ENCODE data around the gene DNAH8. TPM values are rescaled to one million over a fixed set of nuclear protein-coding genes. Genes with fewer than 3 reads are reported as not detected.

Gene DNAH8
- total RNA-seq, 1 experiment from 2014 or later = not detected

DNA sequence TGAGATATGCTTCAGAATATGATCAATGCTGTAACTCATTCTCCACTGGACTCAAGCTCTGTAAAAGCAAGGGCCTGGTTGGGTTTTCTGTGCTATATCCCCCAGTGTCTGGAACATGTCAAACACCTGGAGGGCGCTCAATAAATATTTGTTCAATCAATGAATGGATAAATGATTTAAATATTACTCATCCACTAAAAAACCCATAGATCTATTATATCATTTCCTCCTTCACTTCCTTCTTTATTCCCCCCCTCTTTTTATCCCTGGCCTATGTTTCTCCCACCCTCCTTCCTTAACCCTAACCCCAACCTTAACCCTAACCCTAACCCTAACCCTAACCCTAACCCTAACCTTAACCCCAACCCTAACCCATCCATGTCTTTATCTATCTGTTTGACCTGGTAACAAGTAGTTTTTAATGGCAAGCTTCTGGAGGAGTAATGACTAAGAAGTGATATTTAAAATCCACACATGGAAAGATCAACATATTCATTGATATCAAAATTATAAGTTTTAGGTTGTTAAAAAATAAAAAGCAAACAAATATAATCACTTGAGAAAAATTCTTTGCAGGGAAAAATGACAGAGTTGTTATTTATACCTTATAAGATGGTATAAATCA, 229.7 kb downstream of the DNAH8 start:
- H3K4me3 ChIP-seq (ENCODE audit: low read depth in 2 of 2, low read length in 2 of 2) = no peak overlapping the region
- no TSS peak for BruUV-seq (replicated peaks)
- DNase-seq (ENCODE audit: low read depth, low spot score) = no peak
- intact Hi-C loops (cut with micrococcal nuclease; ENCODE audit: unreplicated experiment) (no loop called here), in situ Hi-C loops (cut with HindIII; ENCODE audit: low pct_unique_long_range_greater_than_20kb, low sequenced_read_pairs) (no loop called here)
- no peak for ATAC-seq
- no peaks in the 10 kb centered on the region for H3K36me3 ChIP-seq (ENCODE audit: control insufficient read depth, insufficient read depth, low read length)
- no peaks in the 10 kb centered on the region for H3K9me3 ChIP-seq (ENCODE audit: control insufficient read depth, insufficient read depth, low read depth, low read length)
- no peak overlapping the region for H3K27ac ChIP-seq (ENCODE audit: low read length)
- TF ChIP-seq TCF7L2 (IDR thresholded peaks at IDR 0.05; ENCODE audit: low read depth, low read length) (no peak), POLR2AphosphoS5 (IDR thresholded peaks at IDR 0.05; ENCODE audit: low read depth, low read length) (no peak), SIN3A (IDR thresholded peaks at IDR 0.05; ENCODE audit: borderline replicate concordance, insufficient read depth, low read depth, low read length) (no peak)
- TF ChIP-seq, protein P1, sequence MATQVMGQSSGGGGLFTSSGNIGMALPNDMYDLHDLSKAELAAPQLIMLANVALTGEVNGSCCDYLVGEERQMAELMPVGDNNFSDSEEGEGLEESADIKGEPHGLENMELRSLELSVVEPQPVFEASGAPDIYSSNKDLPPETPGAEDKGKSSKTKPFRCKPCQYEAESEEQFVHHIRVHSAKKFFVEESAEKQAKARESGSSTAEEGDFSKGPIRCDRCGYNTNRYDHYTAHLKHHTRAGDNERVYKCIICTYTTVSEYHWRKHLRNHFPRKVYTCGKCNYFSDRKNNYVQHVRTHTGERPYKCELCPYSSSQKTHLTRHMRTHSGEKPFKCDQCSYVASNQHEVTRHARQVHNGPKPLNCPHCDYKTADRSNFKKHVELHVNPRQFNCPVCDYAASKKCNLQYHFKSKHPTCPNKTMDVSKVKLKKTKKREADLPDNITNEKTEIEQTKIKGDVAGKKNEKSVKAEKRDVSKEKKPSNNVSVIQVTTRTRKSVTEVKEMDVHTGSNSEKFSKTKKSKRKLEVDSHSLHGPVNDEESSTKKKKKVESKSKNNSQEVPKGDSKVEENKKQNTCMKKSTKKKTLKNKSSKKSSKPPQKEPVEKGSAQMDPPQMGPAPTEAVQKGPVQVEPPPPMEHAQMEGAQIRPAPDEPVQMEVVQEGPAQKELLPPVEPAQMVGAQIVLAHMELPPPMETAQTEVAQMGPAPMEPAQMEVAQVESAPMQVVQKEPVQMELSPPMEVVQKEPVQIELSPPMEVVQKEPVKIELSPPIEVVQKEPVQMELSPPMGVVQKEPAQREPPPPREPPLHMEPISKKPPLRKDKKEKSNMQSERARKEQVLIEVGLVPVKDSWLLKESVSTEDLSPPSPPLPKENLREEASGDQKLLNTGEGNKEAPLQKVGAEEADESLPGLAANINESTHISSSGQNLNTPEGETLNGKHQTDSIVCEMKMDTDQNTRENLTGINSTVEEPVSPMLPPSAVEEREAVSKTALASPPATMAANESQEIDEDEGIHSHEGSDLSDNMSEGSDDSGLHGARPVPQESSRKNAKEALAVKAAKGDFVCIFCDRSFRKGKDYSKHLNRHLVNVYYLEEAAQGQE (IDR thresholded peaks at IDR 0.05; ENCODE audit: insufficient read depth in 1 of 2, low read depth in 2 of 2, low read length in 1 of 2) = no peak
- TF ChIP-seq, protein P2, sequence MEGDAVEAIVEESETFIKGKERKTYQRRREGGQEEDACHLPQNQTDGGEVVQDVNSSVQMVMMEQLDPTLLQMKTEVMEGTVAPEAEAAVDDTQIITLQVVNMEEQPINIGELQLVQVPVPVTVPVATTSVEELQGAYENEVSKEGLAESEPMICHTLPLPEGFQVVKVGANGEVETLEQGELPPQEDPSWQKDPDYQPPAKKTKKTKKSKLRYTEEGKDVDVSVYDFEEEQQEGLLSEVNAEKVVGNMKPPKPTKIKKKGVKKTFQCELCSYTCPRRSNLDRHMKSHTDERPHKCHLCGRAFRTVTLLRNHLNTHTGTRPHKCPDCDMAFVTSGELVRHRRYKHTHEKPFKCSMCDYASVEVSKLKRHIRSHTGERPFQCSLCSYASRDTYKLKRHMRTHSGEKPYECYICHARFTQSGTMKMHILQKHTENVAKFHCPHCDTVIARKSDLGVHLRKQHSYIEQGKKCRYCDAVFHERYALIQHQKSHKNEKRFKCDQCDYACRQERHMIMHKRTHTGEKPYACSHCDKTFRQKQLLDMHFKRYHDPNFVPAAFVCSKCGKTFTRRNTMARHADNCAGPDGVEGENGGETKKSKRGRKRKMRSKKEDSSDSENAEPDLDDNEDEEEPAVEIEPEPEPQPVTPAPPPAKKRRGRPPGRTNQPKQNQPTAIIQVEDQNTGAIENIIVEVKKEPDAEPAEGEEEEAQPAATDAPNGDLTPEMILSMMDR (IDR thresholded peaks at IDR 0.05) = no peak
- peaks cover 36% of the 10 kb centered on the region for H3K27me3 ChIP-seq (ENCODE audit: control insufficient read depth, insufficient read depth, low read length)
- ChIA-PET POLR2A (no interaction called here), CTCF (no interaction called here)
- no peaks in the 10 kb centered on the region for H3K4me1 ChIP-seq (ENCODE audit: control insufficient read depth, insufficient read depth, low read length)

DNA sequence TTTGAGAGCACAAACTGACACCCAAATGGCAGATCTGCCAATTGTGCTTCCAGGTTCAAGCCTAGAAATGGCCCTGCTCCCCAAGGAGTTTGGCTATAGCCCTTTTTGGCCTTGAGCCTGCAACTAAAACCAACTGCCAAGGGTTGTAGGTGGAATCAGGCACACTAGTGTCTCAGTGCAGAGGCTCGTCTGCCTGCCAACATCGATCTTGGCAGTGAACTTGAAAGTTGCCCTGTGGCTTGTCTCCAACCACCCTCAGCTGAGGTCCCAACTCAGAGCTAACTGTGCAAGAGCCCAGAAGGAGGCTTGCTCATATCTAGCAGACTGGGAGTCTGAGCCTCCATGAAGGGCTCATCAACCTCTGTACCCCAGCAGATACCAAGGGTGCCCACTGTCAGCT, 240.8 kb downstream of the DNAH8 start:
- intact Hi-C loops (cut with micrococcal nuclease; ENCODE audit: unreplicated experiment) = no loop called here
- ATAC-seq = no peak
- H3K27ac ChIP-seq (ENCODE audit: low read length) = no peak overlapping the region
- H3K4me1 ChIP-seq (ENCODE audit: control insufficient read depth, insufficient read depth, low read length) = no peaks in the 10 kb centered on the region
- ChIA-PET CTCF (no interaction called here), POLR2A (no interaction called here)
- peaks cover 16% of the 10 kb centered on the region for H3K27me3 ChIP-seq (ENCODE audit: control insufficient read depth, insufficient read depth, low read length)
- H3K9me3 ChIP-seq (ENCODE audit: control insufficient read depth, insufficient read depth, low read depth, low read length) = no peaks in the 10 kb centered on the region
- no TSS peak for BruUV-seq (replicated peaks)
- TF ChIP-seq SIN3A (IDR thresholded peaks at IDR 0.05; ENCODE audit: borderline replicate concordance, insufficient read depth, low read depth, low read length) = no peak
- no peak for TF ChIP-seq TCF7L2 (IDR thresholded peaks at IDR 0.05; ENCODE audit: low read depth, low read length)
- TF ChIP-seq POLR2AphosphoS5 (IDR thresholded peaks at IDR 0.05; ENCODE audit: low read depth, low read length) = no peak
- TF ChIP-seq, protein P1 (IDR thresholded peaks at IDR 0.05; ENCODE audit: insufficient read depth in 1 of 2, low read depth in 2 of 2, low read length in 1 of 2) = no peak
- TF ChIP-seq, protein P2 (IDR thresholded peaks at IDR 0.05) = no peak
- no peaks in the 10 kb centered on the region for H3K36me3 ChIP-seq (ENCODE audit: control insufficient read depth, insufficient read depth, low read length)
- H3K4me3 ChIP-seq (ENCODE audit: low read depth in 2 of 2, low read length in 2 of 2) = no peak overlapping the region
- DNase-seq (ENCODE audit: low read depth, low spot score) = no peak
- in situ Hi-C loops (cut with HindIII; ENCODE audit: low pct_unique_long_range_greater_than_20kb, low sequenced_read_pairs) = no loop called here

All from Panc1 (cell line).